HCT116 (cell line): ENCODE results near the gene ETV5. TPM values are rescaled to one million over a fixed set of nuclear protein-coding genes. Genes with fewer than 3 reads are reported as not detected.

Source experiments
- ATAC-seq: fragments of 200-7000 bp; cut with Tn5 transposase; 2 replicates; pipeline ENCODE4 v1.9.1; 2020; ENCODE audit warnings: mild to moderate bottlenecking, moderate library complexity
- BruUV-seq: library from RNA; stranded (reverse); fragments of 400-500 nt; replicated peaks from 2 replicates; lab custom pipeline; 2021; lab: Mats Ljungman, UMichigan
- CTCF ChIA-PET: fragments of 300-600 bp; sonication (Branson Sonifier 250); formaldehyde crosslinking; loops from one replicate; lab custom pipeline; 2021; ENCODE audit warnings: antibody characterized with exemption; lab: Charles Lee
- POLR2A ChIA-PET: fragments of 300-600, 350-600 bp; sonication (Branson Sonifier 250); formaldehyde crosslinking; loops from one replicate; lab custom pipeline; 2021; ENCODE audit warnings: antibody characterized with exemption; lab: Charles Lee
- RAD21 ChIA-PET, 2 experiments: fragments of 300-600 bp; sonication (Branson Sonifier 250); formaldehyde crosslinking; loops; one replicate each; lab custom pipeline; 2023; ENCODE audit warnings: low total read pairs in 2 of 2; ENCODE audit not compliant: uncharacterized antibody in 2 of 2, unreplicated experiment in 2 of 2, low non-redundant PET in 1 of 2; lab: Charles Lee
- DNase-seq: peaks from one replicate; pipeline ENCODE4 v3.0.0-alpha.2; 2010; ENCODE audit warnings: low read depth, low spot score
- H2AFZ ChIP-seq: fragments of 200-600 bp; shearing (Covaris generic), sonication (generic); 2 replicates; pipeline ENCODE4 v1.6.1; 2017; ENCODE audit warnings: low read depth, mixed run types, mixed read lengths, antibody characterized with exemption, low read length; ENCODE audit not compliant: poor library complexity, severe bottlenecking
- H3K27ac ChIP-seq: 2 replicates; pipeline ENCODE4 v1.5.1; 2012; ENCODE audit warnings: low read depth, low read length
- H3K27me3 ChIP-seq: fragments of 200-600 bp; sonication (generic); 2 replicates; pipeline ENCODE4 v1.6.1; 2016; ENCODE audit warnings: mixed run types, low read length, mixed read lengths; ENCODE audit not compliant: insufficient read depth
- H3K36me3 ChIP-seq, 2 experiments: fragments of 200-500 bp in 1 of 2; fragments of 200-600 bp in 1 of 2; sonication (Bioruptor generic) in 1 of 2; sonication (generic) in 1 of 2; 2 replicates each; pipeline versions ENCODE4 v1.5.1 to v1.6.1; 2014 to 2016; ENCODE audit warnings: low read length in 2 of 2, inconsistent platforms in 1 of 2, mixed read lengths in 1 of 2, mixed run types in 1 of 2; ENCODE audit not compliant: insufficient read depth in 2 of 2, control insufficient read depth in 1 of 2
- H3K4me1 ChIP-seq, 2 experiments: fragments of 200-600 bp in 1 of 2; sonication (generic) in 1 of 2; 2 replicates each; pipeline versions ENCODE4 v1.5.1 to v1.6.1; 2012 to 2017; ENCODE audit warnings: low read length in 2 of 2, inconsistent platforms in 1 of 2, mild to moderate bottlenecking in 1 of 2, mixed read lengths in 1 of 2, mixed run types in 1 of 2, moderate library complexity in 1 of 2; ENCODE audit not compliant: insufficient read depth in 2 of 2, control insufficient read depth in 1 of 2
- H3K4me2 ChIP-seq: fragments of 200-600 bp; sonication (generic); 2 replicates; pipeline ENCODE4 v1.6.1; 2017; ENCODE audit warnings: mixed run types, low read length, mixed read lengths
- H3K4me3 ChIP-seq, 2 experiments: fragments of 200-600 bp in 1 of 2; sonication (generic) in 1 of 2; replicated peaks in 1 of 2; 2 replicates each; pipeline ENCODE4 v1.5.1; 2011 to 2016; ENCODE audit warnings: low read length in 2 of 2, control low read depth in 1 of 2, low read depth in 1 of 2, mild to moderate bottlenecking in 1 of 2, mixed read lengths in 1 of 2, mixed run types in 1 of 2
- H3K79me2 ChIP-seq: fragments of 200-600 bp; sonication (generic); 2 replicates; pipeline ENCODE4 v1.6.1; 2017; ENCODE audit warnings: mild to moderate bottlenecking, mixed run types, low read length, moderate library complexity, mixed read lengths; ENCODE audit not compliant: insufficient read depth
- H3K9ac ChIP-seq: fragments of 200-600 bp; sonication (generic); 2 replicates; pipeline ENCODE4 v1.6.1; 2016; ENCODE audit warnings: low read length, mixed read lengths
- H3K9me2 ChIP-seq: fragments of 200-600 bp; sonication (generic), shearing (Covaris generic); 2 replicates; pipeline ENCODE4 v1.6.1; 2017; ENCODE audit warnings: mixed run types, mild to moderate bottlenecking, moderate library complexity; ENCODE audit not compliant: insufficient read depth
- H3K9me3 ChIP-seq, 2 experiments: fragments of 200-500 bp in 1 of 2; fragments of 200-600 bp in 1 of 2; sonication (Bioruptor generic) in 1 of 2; sonication (generic) in 1 of 2; 2 replicates each; pipeline ENCODE4 v1.6.1; 2014 to 2017; ENCODE audit warnings: low read length in 2 of 2, mixed read lengths in 2 of 2, inconsistent platforms in 1 of 2, low read depth in 1 of 2, mild to moderate bottlenecking in 1 of 2, mixed run types in 1 of 2, moderate library complexity in 1 of 2; ENCODE audit not compliant: control insufficient read depth in 1 of 2, insufficient read depth in 1 of 2
- H4K20me1 ChIP-seq: fragments of 200-600 bp; sonication (generic), shearing (Covaris generic); 2 replicates; pipeline ENCODE4 v1.6.1; 2017; ENCODE audit warnings: mixed run types, mild to moderate bottlenecking, moderate library complexity; ENCODE audit not compliant: insufficient read depth
- CBX3 ChIP-seq: IDR thresholded peaks from 2 replicates; pipeline ENCODE4 v1.6.1; 2012; ENCODE audit warnings: low read depth
- CTCF ChIP-seq, 3 experiments: fragments of 200-600 bp in 1 of 3; sonication (generic) in 1 of 3; IDR thresholded peaks in 2 of 3; conservative IDR thresholded peaks in 1 of 3; 2 replicates each; pipeline ENCODE4 v1.5.1; 2012 to 2017; ENCODE audit warnings: low read depth in 2 of 3, low read length in 2 of 3, antibody characterized with exemption in 1 of 3, borderline replicate concordance in 1 of 3, control low read depth in 1 of 3, mild to moderate bottlenecking in 1 of 3, mixed read lengths in 1 of 3, mixed run types in 1 of 3, moderate library complexity in 1 of 3; ENCODE audit not compliant: insufficient read depth in 1 of 3
- ELF1 ChIP-seq: IDR thresholded peaks from 2 replicates; pipeline ENCODE4 v1.6.1; 2012; ENCODE audit warnings: low read depth, borderline replicate concordance
- EZH2 ChIP-seq: fragments of 200-600 bp; sonication (generic); IDR thresholded peaks from 2 replicates; pipeline ENCODE4 v1.6.1; 2017; ENCODE audit warnings: antibody characterized with exemption, mixed run types
- FOSL1 ChIP-seq: IDR thresholded peaks from 2 replicates; pipeline ENCODE4 v1.6.1; 2012; ENCODE audit warnings: low read depth
- POLR2A ChIP-seq: IDR thresholded peaks from 2 replicates; pipeline ENCODE4 v1.7.0; 2011; ENCODE audit warnings: borderline replicate concordance; ENCODE audit not compliant: insufficient read depth, insufficient read length; ENCODE audit errors: extremely low read depth
- POLR2AphosphoS5 ChIP-seq: IDR thresholded peaks from 2 replicates; pipeline ENCODE4 v1.6.1; 2011; ENCODE audit warnings: mild to moderate bottlenecking, low read depth, low read length, moderate library complexity
- SIN3A ChIP-seq: IDR thresholded peaks from 2 replicates; pipeline ENCODE4 v1.6.1; 2012; ENCODE audit warnings: low read depth
- SP1 ChIP-seq: IDR thresholded peaks from 2 replicates; pipeline ENCODE4 v1.6.1; 2012; ENCODE audit warnings: low read depth
- YY1 ChIP-seq: IDR thresholded peaks from 2 replicates; pipeline ENCODE4 v1.6.1; 2011; ENCODE audit warnings: low read length, low read depth, moderate library complexity, mild to moderate bottlenecking; ENCODE audit not compliant: insufficient replicate concordance; ENCODE audit errors: extremely low read depth
- ZNF274 ChIP-seq: fragments of 200-500 bp; sonication (Bioruptor generic); IDR thresholded peaks from 2 replicates; pipeline ENCODE4 v1.6.1; 2014; ENCODE audit warnings: mild to moderate bottlenecking, low read depth, low read length, inconsistent platforms
- intact Hi-C: fragments of 100-400 bp; cut with micrococcal nuclease; formaldehyde crosslinking; loops from 2 replicates; pipeline ENCODE4 v1.10.0; 2022
- total RNA-seq: library from RNA; stranded (reverse); gene quantifications from one replicate; pipeline ENCODE4 v1.2.1, GENCODE V29; 2021; ENCODE audit not compliant: unreplicated experiment
- TF ChIP-seq, protein P1 (sequence below): IDR thresholded peaks from 2 replicates; pipeline ENCODE4 v1.6.1; 2012; ENCODE audit warnings: low read depth

The ETV5 gene
- total RNA-seq, 1 experiment from 2014 or later, result 89.7 TPM

- Histone ChIP-seq H3K4me3 (no peak overlapping the region), H3K9me2 (no peaks in the 10 kb centered on the region), H3K9ac (no peak overlapping the region), H4K20me1 (no peaks in the 10 kb centered on the region), H3K27me3 (no peaks in the 10 kb centered on the region), H3K4me1 (no peaks in the 10 kb centered on the region), H3K79me2 (no peaks in the 10 kb centered on the region), H3K27ac (no peak overlapping the region), H3K4me2 (no peak overlapping the region), H3K36me3 (no peaks in the 10 kb centered on the region), H2AFZ (no peak overlapping the region), H3K9me3 (no peaks in the 10 kb centered on the region)
- no peak for ATAC-seq
- ChIA-PET RAD21 (no interaction called here), CTCF (no interaction called here), POLR2A (no interaction called here)
- TF ChIP-seq ELF1 (no peak), SIN3A (no peak), POLR2A (no peak), ZNF274 (no peak), POLR2AphosphoS5 (no peak), SP1 (no peak), YY1 (no peak), CBX3 (no peak), FOSL1 (no peak), CTCF (IDR thresholded peaks at IDR 0.05 in 2 of 3, conservative IDR thresholded peaks at IDR 0.05 in 1 of 3; ENCODE audit: borderline replicate concordance in 1 of 3, insufficient read depth in 1 of 3, low read depth in 2 of 3, low read length in 2 of 3) (no peak), EZH2 (no peak)
- TF ChIP-seq, protein P1, sequence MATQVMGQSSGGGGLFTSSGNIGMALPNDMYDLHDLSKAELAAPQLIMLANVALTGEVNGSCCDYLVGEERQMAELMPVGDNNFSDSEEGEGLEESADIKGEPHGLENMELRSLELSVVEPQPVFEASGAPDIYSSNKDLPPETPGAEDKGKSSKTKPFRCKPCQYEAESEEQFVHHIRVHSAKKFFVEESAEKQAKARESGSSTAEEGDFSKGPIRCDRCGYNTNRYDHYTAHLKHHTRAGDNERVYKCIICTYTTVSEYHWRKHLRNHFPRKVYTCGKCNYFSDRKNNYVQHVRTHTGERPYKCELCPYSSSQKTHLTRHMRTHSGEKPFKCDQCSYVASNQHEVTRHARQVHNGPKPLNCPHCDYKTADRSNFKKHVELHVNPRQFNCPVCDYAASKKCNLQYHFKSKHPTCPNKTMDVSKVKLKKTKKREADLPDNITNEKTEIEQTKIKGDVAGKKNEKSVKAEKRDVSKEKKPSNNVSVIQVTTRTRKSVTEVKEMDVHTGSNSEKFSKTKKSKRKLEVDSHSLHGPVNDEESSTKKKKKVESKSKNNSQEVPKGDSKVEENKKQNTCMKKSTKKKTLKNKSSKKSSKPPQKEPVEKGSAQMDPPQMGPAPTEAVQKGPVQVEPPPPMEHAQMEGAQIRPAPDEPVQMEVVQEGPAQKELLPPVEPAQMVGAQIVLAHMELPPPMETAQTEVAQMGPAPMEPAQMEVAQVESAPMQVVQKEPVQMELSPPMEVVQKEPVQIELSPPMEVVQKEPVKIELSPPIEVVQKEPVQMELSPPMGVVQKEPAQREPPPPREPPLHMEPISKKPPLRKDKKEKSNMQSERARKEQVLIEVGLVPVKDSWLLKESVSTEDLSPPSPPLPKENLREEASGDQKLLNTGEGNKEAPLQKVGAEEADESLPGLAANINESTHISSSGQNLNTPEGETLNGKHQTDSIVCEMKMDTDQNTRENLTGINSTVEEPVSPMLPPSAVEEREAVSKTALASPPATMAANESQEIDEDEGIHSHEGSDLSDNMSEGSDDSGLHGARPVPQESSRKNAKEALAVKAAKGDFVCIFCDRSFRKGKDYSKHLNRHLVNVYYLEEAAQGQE, result no peak
- no peak for DNase-seq
- no TSS peak for BruUV-seq
- intact Hi-C loops, result no loop called here
These were observed 111.8 kb downstream of the ETV5 start for GRCh38 chr3:185997130-185997529.

Other genes with a start within 250 kb of the ETV5 start
- 172 TPM for gene TRA2B, start 171.1 kb downstream of the ETV5 start, total RNA-seq